ENCODE results near the gene SCAPER.

SCAPER gene

DNA sequence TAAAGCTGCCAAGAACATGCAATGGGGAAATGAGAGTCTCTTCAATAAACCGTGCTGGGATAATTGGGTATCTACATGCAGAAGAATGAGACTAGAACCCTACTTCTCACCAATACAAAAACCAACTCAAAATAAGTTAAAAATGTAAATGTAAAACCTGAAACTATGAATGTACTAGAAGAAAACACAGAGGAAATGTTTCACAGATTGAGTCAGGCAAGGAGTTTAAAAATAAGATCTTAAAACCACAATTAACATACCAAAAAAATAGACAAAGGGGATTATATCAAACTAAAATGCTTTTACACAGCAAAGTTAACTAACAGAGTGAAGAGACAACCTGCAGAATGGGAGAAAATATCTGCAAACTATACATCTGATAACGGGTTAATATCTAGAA lies 478.2 kb downstream of the SCAPER start:
- no peak overlapping the region for H3K4me3 ChIP-seq (replicated peaks; ENCODE audit: insufficient read depth, low read length)
- TF ChIP-seq, protein P1, sequence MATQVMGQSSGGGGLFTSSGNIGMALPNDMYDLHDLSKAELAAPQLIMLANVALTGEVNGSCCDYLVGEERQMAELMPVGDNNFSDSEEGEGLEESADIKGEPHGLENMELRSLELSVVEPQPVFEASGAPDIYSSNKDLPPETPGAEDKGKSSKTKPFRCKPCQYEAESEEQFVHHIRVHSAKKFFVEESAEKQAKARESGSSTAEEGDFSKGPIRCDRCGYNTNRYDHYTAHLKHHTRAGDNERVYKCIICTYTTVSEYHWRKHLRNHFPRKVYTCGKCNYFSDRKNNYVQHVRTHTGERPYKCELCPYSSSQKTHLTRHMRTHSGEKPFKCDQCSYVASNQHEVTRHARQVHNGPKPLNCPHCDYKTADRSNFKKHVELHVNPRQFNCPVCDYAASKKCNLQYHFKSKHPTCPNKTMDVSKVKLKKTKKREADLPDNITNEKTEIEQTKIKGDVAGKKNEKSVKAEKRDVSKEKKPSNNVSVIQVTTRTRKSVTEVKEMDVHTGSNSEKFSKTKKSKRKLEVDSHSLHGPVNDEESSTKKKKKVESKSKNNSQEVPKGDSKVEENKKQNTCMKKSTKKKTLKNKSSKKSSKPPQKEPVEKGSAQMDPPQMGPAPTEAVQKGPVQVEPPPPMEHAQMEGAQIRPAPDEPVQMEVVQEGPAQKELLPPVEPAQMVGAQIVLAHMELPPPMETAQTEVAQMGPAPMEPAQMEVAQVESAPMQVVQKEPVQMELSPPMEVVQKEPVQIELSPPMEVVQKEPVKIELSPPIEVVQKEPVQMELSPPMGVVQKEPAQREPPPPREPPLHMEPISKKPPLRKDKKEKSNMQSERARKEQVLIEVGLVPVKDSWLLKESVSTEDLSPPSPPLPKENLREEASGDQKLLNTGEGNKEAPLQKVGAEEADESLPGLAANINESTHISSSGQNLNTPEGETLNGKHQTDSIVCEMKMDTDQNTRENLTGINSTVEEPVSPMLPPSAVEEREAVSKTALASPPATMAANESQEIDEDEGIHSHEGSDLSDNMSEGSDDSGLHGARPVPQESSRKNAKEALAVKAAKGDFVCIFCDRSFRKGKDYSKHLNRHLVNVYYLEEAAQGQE (IDR thresholded peaks at IDR 0.05; ENCODE audit: insufficient replicate concordance, low read depth) = no peak
- TF ChIP-seq, protein P2, sequence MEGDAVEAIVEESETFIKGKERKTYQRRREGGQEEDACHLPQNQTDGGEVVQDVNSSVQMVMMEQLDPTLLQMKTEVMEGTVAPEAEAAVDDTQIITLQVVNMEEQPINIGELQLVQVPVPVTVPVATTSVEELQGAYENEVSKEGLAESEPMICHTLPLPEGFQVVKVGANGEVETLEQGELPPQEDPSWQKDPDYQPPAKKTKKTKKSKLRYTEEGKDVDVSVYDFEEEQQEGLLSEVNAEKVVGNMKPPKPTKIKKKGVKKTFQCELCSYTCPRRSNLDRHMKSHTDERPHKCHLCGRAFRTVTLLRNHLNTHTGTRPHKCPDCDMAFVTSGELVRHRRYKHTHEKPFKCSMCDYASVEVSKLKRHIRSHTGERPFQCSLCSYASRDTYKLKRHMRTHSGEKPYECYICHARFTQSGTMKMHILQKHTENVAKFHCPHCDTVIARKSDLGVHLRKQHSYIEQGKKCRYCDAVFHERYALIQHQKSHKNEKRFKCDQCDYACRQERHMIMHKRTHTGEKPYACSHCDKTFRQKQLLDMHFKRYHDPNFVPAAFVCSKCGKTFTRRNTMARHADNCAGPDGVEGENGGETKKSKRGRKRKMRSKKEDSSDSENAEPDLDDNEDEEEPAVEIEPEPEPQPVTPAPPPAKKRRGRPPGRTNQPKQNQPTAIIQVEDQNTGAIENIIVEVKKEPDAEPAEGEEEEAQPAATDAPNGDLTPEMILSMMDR (IDR thresholded peaks at IDR 0.05; ENCODE audit: insufficient read depth, low read length) = no peak
- no peak for TF ChIP-seq SPI1 (IDR thresholded peaks at IDR 0.05; ENCODE audit: borderline replicate concordance, low read depth)
- no peak for TF ChIP-seq POLR2AphosphoS5 (IDR thresholded peaks at IDR 0.05; ENCODE audit: low read depth)
- TF ChIP-seq GABPA (IDR thresholded peaks at IDR 0.05; ENCODE audit: low read depth) = no peak
- H3K27ac ChIP-seq (replicated peaks) = no peak overlapping the region
- no peak for DNase-seq (ENCODE audit: low read depth in 1 of 2, low spot score in 1 of 2)
- H3K27me3 ChIP-seq (ENCODE audit: insufficient read depth, poor library complexity, severe bottlenecking) = no peaks in the 10 kb centered on the region

DNA sequence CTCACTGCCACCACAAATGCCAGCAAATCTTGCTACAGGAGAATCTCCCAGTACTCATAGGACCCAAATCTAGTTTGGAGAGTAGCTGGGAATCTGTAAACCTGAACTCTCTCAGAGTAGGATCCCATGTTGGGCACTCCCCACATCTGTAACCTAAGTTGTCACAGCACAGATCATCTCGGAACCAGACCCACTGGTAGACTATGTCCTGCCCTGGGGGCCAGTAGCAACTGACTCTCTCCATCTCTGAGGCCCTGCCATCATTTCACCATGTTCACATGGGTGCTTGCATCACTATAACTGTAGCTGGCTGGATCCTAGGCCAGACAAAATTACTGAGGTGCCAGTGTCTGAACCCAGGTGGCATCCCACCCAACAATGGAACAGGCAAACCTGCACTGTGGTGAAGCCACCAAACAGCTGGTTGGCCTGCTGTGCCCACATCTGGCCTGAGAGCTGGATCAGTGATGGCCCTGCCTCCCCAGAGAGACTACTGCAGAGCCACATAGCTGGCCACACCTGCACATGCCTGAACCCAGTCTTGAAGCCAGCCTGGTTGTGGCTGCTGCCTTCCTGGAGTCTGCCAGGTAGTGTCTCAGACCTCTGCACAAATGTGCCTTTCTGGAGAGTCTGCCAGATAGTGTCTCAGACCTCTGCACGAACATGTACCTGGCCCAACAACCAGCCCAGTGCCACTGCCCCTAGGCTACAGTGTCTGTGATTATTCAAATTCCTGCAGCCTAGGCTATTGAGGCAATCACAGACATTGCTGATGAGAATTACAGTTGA lies 486.6 kb downstream of the SCAPER start:
- no peak for DNase-seq (ENCODE audit: low read depth in 1 of 2, low spot score in 1 of 2)
- TF ChIP-seq POLR2AphosphoS5 (IDR thresholded peaks at IDR 0.05; ENCODE audit: low read depth) = no peak
- TF ChIP-seq, protein P2 (IDR thresholded peaks at IDR 0.05; ENCODE audit: insufficient read depth, low read length) = no peak
- no peaks in the 10 kb centered on the region for H3K27me3 ChIP-seq (ENCODE audit: insufficient read depth, poor library complexity, severe bottlenecking)
- no peak overlapping the region for H3K27ac ChIP-seq (replicated peaks)
- no peak overlapping the region for H3K4me3 ChIP-seq (replicated peaks; ENCODE audit: insufficient read depth, low read length)

DNA sequence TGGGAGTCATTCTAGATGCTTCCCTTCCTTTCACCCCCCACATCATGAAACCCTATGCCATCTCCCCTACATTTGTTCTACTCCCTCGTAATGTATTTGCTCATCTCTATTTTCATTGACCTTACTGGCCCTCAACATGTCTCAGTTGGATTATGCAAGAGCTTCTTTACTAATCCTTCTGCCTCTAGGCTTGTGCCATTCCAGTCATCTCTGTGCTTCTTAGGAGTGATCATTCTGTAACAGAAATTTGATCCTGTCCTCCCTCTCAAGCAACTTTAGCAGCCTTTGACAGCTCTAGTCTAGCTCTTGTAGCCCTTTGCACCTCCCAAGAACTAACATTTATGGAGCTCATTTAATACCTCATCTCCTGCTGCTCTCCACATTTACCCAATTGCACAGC lies 503.9 kb downstream of the SCAPER start:
- DNase-seq (ENCODE audit: low read depth in 1 of 2, low spot score in 1 of 2) = no peak
- TF ChIP-seq, protein P2 (IDR thresholded peaks at IDR 0.05; ENCODE audit: insufficient read depth, low read length) = no peak
- no peak for TF ChIP-seq SPI1 (IDR thresholded peaks at IDR 0.05; ENCODE audit: borderline replicate concordance, low read depth)
- TF ChIP-seq, protein P1 (IDR thresholded peaks at IDR 0.05; ENCODE audit: insufficient replicate concordance, low read depth) = no peak
- TF ChIP-seq POLR2AphosphoS5 (IDR thresholded peaks at IDR 0.05; ENCODE audit: low read depth) = no peak
- TF ChIP-seq GABPA (IDR thresholded peaks at IDR 0.05; ENCODE audit: low read depth) = no peak
- Histone ChIP-seq H3K4me3 (replicated peaks; ENCODE audit: insufficient read depth, low read length) (no peak overlapping the region), H3K27me3 (ENCODE audit: insufficient read depth, poor library complexity, severe bottlenecking) (no peaks in the 10 kb centered on the region), H3K27ac (replicated peaks) (no peak overlapping the region)

Data from HL-60 (cell line).